Measurements from ENCODE around the gene FOXP4. TPM values are rescaled to one million over a fixed set of nuclear protein-coding genes. Genes with fewer than 3 reads are reported as not detected.

The FOXP4 gene
- total and polyA plus RNA-seq, 2 of the 13 experiments (the other 11 are each of a cell fraction or from before 2014, with no cell fraction given) = 11.0 to 12.4 TPM

GRCh38 chr6:41578217-41579087 is 32.3 kb downstream of the FOXP4 start (continued):
- TF ChIP-seq, protein P1, sequence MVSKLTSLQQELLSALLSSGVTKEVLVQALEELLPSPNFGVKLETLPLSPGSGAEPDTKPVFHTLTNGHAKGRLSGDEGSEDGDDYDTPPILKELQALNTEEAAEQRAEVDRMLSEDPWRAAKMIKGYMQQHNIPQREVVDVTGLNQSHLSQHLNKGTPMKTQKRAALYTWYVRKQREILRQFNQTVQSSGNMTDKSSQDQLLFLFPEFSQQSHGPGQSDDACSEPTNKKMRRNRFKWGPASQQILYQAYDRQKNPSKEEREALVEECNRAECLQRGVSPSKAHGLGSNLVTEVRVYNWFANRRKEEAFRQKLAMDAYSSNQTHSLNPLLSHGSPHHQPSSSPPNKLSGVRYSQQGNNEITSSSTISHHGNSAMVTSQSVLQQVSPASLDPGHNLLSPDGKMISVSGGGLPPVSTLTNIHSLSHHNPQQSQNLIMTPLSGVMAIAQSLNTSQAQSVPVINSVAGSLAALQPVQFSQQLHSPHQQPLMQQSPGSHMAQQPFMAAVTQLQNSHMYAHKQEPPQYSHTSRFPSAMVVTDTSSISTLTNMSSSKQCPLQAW (CRISPR knock-in tag; IDR thresholded peaks at IDR 0.05) = no peak; the same call in 1 of the 2 replicates
- TF ChIP-seq ATRX (CRISPR knock-in tag; IDR thresholded peaks at IDR 0.05; ENCODE audit: borderline replicate concordance) (no peak), ZNF768 (CRISPR knock-in tag; IDR thresholded peaks at IDR 0.05) (no peak), ZNF430 (CRISPR knock-in tag; IDR thresholded peaks at IDR 0.05) (peak; percentile 70; the same call in 1 of the 2 replicates), ZFP41 (CRISPR knock-in tag; IDR thresholded peaks at IDR 0.05; ENCODE audit: borderline replicate concordance) (peak; percentile 80; the same call in 1 of the 2 replicates), KDM3A (CRISPR knock-in tag; IDR thresholded peaks at IDR 0.05; ENCODE audit: low read depth) (peak; percentile 20; the same call in 1 of the 2 replicates), ZNF644 (CRISPR knock-in tag; IDR thresholded peaks at IDR 0.05; ENCODE audit: low read depth) (no peak; the same call in 1 of the 2 replicates), ZNF724P (CRISPR knock-in tag; IDR thresholded peaks at IDR 0.05; ENCODE audit: borderline replicate concordance) (no peak), SOX5 (CRISPR knock-in tag; IDR thresholded peaks at IDR 0.05; ENCODE audit: borderline replicate concordance) (peak; percentile 87), ZNF30 (CRISPR knock-in tag; IDR thresholded peaks at IDR 0.05) (no peak), ZNF296 (CRISPR knock-in tag; conservative IDR thresholded peaks at IDR 0.05) (peak; percentile 78; the same call in 1 of the 2 replicates), DR1 (CRISPR knock-in tag; IDR thresholded peaks at IDR 0.05) (no peak), STAG1 (CRISPR knock-in tag; IDR thresholded peaks at IDR 0.05) (peak; percentile 27)
- TF ChIP-seq, protein P2, sequence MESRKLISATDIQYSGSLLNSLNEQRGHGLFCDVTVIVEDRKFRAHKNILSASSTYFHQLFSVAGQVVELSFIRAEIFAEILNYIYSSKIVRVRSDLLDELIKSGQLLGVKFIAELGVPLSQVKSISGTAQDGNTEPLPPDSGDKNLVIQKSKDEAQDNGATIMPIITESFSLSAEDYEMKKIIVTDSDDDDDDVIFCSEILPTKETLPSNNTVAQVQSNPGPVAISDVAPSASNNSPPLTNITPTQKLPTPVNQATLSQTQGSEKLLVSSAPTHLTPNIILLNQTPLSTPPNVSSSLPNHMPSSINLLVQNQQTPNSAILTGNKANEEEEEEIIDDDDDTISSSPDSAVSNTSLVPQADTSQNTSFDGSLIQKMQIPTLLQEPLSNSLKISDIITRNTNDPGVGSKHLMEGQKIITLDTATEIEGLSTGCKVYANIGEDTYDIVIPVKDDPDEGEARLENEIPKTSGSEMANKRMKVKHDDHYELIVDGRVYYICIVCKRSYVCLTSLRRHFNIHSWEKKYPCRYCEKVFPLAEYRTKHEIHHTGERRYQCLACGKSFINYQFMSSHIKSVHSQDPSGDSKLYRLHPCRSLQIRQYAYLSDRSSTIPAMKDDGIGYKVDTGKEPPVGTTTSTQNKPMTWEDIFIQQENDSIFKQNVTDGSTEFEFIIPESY (CRISPR knock-in tag; IDR thresholded peaks at IDR 0.05) = no peak
- TF ChIP-seq, protein P3, sequence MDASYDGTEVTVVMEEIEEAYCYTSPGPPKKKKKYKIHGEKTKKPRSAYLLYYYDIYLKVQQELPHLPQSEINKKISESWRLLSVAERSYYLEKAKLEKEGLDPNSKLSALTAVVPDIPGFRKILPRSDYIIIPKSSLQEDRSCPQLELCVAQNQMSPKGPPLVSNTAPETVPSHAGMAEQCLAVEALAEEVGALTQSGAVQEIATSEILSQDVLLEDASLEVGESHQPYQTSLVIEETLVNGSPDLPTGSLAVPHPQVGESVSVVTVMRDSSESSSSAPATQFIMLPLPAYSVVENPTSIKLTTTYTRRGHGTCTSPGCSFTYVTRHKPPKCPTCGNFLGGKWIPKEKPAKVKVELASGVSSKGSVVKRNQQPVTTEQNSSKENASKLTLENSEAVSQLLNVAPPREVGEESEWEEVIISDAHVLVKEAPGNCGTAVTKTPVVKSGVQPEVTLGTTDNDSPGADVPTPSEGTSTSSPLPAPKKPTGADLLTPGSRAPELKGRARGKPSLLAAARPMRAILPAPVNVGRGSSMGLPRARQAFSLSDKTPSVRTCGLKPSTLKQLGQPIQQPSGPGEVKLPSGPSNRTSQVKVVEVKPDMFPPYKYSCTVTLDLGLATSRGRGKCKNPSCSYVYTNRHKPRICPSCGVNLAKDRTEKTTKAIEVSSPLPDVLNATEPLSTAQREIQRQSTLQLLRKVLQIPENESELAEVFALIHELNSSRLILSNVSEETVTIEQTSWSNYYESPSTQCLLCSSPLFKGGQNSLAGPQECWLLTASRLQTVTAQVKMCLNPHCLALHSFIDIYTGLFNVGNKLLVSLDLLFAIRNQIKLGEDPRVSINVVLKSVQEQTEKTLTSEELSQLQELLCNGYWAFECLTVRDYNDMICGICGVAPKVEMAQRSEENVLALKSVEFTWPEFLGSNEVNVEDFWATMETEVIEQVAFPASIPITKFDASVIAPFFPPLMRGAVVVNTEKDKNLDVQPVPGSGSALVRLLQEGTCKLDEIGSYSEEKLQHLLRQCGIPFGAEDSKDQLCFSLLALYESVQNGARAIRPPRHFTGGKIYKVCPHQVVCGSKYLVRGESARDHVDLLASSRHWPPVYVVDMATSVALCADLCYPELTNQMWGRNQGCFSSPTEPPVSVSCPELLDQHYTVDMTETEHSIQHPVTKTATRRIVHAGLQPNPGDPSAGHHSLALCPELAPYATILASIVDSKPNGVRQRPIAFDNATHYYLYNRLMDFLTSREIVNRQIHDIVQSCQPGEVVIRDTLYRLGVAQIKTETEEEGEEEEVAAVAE (CRISPR knock-in tag; IDR thresholded peaks at IDR 0.05; ENCODE audit: borderline replicate concordance) = no peak; the same call in 1 of the 2 replicates
- TF ChIP-seq, protein P4, sequence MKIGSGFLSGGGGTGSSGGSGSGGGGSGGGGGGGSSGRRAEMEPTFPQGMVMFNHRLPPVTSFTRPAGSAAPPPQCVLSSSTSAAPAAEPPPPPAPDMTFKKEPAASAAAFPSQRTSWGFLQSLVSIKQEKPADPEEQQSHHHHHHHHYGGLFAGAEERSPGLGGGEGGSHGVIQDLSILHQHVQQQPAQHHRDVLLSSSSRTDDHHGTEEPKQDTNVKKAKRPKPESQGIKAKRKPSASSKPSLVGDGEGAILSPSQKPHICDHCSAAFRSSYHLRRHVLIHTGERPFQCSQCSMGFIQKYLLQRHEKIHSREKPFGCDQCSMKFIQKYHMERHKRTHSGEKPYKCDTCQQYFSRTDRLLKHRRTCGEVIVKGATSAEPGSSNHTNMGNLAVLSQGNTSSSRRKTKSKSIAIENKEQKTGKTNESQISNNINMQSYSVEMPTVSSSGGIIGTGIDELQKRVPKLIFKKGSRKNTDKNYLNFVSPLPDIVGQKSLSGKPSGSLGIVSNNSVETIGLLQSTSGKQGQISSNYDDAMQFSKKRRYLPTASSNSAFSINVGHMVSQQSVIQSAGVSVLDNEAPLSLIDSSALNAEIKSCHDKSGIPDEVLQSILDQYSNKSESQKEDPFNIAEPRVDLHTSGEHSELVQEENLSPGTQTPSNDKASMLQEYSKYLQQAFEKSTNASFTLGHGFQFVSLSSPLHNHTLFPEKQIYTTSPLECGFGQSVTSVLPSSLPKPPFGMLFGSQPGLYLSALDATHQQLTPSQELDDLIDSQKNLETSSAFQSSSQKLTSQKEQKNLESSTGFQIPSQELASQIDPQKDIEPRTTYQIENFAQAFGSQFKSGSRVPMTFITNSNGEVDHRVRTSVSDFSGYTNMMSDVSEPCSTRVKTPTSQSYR (CRISPR knock-in tag; IDR thresholded peaks at IDR 0.05; ENCODE audit: borderline replicate concordance) = peak; percentile 96
- TF ChIP-seq, protein P5, sequence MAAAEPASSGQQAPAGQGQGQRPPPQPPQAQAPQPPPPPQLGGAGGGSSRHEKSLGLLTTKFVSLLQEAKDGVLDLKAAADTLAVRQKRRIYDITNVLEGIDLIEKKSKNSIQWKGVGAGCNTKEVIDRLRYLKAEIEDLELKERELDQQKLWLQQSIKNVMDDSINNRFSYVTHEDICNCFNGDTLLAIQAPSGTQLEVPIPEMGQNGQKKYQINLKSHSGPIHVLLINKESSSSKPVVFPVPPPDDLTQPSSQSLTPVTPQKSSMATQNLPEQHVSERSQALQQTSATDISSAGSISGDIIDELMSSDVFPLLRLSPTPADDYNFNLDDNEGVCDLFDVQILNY (CRISPR knock-in tag; conservative IDR thresholded peaks at IDR 0.05) = no peak

Data from HepG2 (cell line).